ENCODE measurements around the gene PRRT4.
A peak's percentile ranks its signal among the peaks of the same experiment; 100 is the strongest.

PRRT4 gene

GRCh38 chr7:128403676-128404075 is 42.2 kb upstream of the PRRT4 start:
- no peak for DNase-seq
- no peak for TF ChIP-seq GATA1 (IDR thresholded peaks at IDR 0.05; ENCODE audit: low read depth, low read length)

- no peak for DNase-seq
- TF ChIP-seq GATA1 (IDR thresholded peaks at IDR 0.05; ENCODE audit: low read depth, low read length) (no peak), POLR2A (IDR thresholded peaks at IDR 0.05; ENCODE audit: low read length) (no peak)
These were observed 40.9 kb upstream of the PRRT4 start for GRCh38 chr7:128402356-128402755.

- no peak for DNase-seq
- TF ChIP-seq GATA1 (IDR thresholded peaks at IDR 0.05; ENCODE audit: low read depth, low read length) (no peak), POLR2A (IDR thresholded peaks at IDR 0.05; ENCODE audit: low read length) (no peak)
These were observed 39.1 kb upstream of the PRRT4 start for GRCh38 chr7:128400566-128400965.

GRCh38 chr7:128399991-128400390 is 38.5 kb upstream of the PRRT4 start:
- TF ChIP-seq GATA1 (IDR thresholded peaks at IDR 0.05; ENCODE audit: low read depth, low read length) (no peak), POLR2A (IDR thresholded peaks at IDR 0.05; ENCODE audit: low read length) (no peak)
- DNase-seq: no peak

GRCh38 chr7:128398841-128399135 is 37.3 kb upstream of the PRRT4 start:
- TF ChIP-seq GATA1 (IDR thresholded peaks at IDR 0.05; ENCODE audit: low read depth, low read length): no peak
- TF ChIP-seq POLR2A (IDR thresholded peaks at IDR 0.05; ENCODE audit: low read length): no peak
- no peak for DNase-seq

GRCh38 chr7:128398016-128398840 is 36.7 kb upstream of the PRRT4 start:
- TF ChIP-seq GATA1 (IDR thresholded peaks at IDR 0.05; ENCODE audit: low read depth, low read length): no peak
- TF ChIP-seq POLR2A (IDR thresholded peaks at IDR 0.05; ENCODE audit: low read length): no peak
- DNase-seq: peak; percentile 11 to 58

- no peak for DNase-seq
- no peak for TF ChIP-seq GATA1 (IDR thresholded peaks at IDR 0.05; ENCODE audit: low read depth, low read length)
- no peak for TF ChIP-seq POLR2A (IDR thresholded peaks at IDR 0.05; ENCODE audit: low read length)
These were observed 34.9 kb upstream of the PRRT4 start for GRCh38 chr7:128396357-128396756.

- no peak for DNase-seq
These were observed 34.3 kb upstream of the PRRT4 start for GRCh38 chr7:128395748-128396147.

GRCh38 chr7:128394904-128395496 is 33.5 kb upstream of the PRRT4 start:
- no peak for DNase-seq
- no peak for TF ChIP-seq POLR2A (IDR thresholded peaks at IDR 0.05; ENCODE audit: low read length)

More at GRCh38 chr7:128395748-128396147, 34.3 kb upstream of the PRRT4 start:
- TF ChIP-seq POLR2A (IDR thresholded peaks at IDR 0.05; ENCODE audit: low read length) (no peak), GATA1 (IDR thresholded peaks at IDR 0.05; ENCODE audit: low read depth, low read length) (no peak)

- DNase-seq: no peak
- no peak for TF ChIP-seq GATA1 (IDR thresholded peaks at IDR 0.05; ENCODE audit: low read depth, low read length)
- TF ChIP-seq POLR2A (IDR thresholded peaks at IDR 0.05; ENCODE audit: low read length): no peak
These were observed 32.2 kb upstream of the PRRT4 start for GRCh38 chr7:128393526-128394330.

GRCh38 chr7:128392446-128393327 is 31.2 kb upstream of the PRRT4 start:
- DNase-seq: no peak
- TF ChIP-seq POLR2A (IDR thresholded peaks at IDR 0.05; ENCODE audit: low read length) (no peak), GATA1 (IDR thresholded peaks at IDR 0.05; ENCODE audit: low read depth, low read length) (no peak)

- TF ChIP-seq POLR2A (IDR thresholded peaks at IDR 0.05; ENCODE audit: low read length): no peak
- TF ChIP-seq GATA1 (IDR thresholded peaks at IDR 0.05; ENCODE audit: low read depth, low read length): no peak
- DNase-seq: no peak
These were observed 30.3 kb upstream of the PRRT4 start for GRCh38 chr7:128391805-128392204.

- DNase-seq: no peak
- no peak for TF ChIP-seq POLR2A (IDR thresholded peaks at IDR 0.05; ENCODE audit: low read length)
- TF ChIP-seq GATA1 (IDR thresholded peaks at IDR 0.05; ENCODE audit: low read depth, low read length): no peak
These were observed 29.5 kb upstream of the PRRT4 start for GRCh38 chr7:128390871-128391565.
